SU-DHL-6 (cell line): ENCODE data around the gene LGALS8.

Experiments
- H2AFZ ChIP-seq: fragments of 200-600 bp; sonication (generic); 2 replicates; pipeline ENCODE4 v1.6.1; 2014; ENCODE audit warnings: low read depth, mild to moderate bottlenecking, moderate library complexity, mixed read lengths, antibody characterized with exemption, low read length; ENCODE audit not compliant: severe bottlenecking
- H3F3A ChIP-seq: fragments of 200-600 bp; shearing (Covaris generic); 2 replicates; pipeline ENCODE4 v1.6.0; 2016; ENCODE audit warnings: antibody characterized with exemption, mild to moderate bottlenecking; ENCODE audit not compliant: insufficient read depth
- H3K27ac ChIP-seq: fragments of 200-600 bp; sonication (generic); 2 replicates; pipeline ENCODE4 v1.5.1; 2016; ENCODE audit warnings: low read depth, mild to moderate bottlenecking, low read length, moderate library complexity, mixed read lengths
- H3K27me3 ChIP-seq: fragments of 200-600 bp; sonication (generic), shearing (Covaris generic); 2 replicates; pipeline ENCODE4 v1.6.0; 2014; ENCODE audit warnings: mild to moderate bottlenecking, low read length
- H3K36me3 ChIP-seq: fragments of 200-600 bp; sonication (generic); 2 replicates; pipeline ENCODE4 v1.6.1; 2014; ENCODE audit warnings: mild to moderate bottlenecking, low read length, mixed read lengths
- H3K4me2 ChIP-seq: fragments of 300-600, 200-600 bp; shearing (Covaris generic), sonication (generic); 2 replicates; pipeline ENCODE4 v1.6.0; 2014; ENCODE audit warnings: low read length, low read depth, mild to moderate bottlenecking; ENCODE audit not compliant: poor library complexity, severe bottlenecking
- H3K4me3 ChIP-seq: fragments of 200-600 bp; sonication (generic); 2 replicates; pipeline ENCODE4 v1.5.1; 2014; ENCODE audit warnings: antibody characterized with exemption, low read length, mild to moderate bottlenecking, mixed read lengths; ENCODE audit not compliant: insufficient read depth, poor library complexity, severe bottlenecking
- H3K79me2 ChIP-seq: fragments of 200-600 bp; sonication (generic); 2 replicates; pipeline ENCODE4 v1.6.1; 2014; ENCODE audit warnings: mild to moderate bottlenecking, low read length, moderate library complexity; ENCODE audit not compliant: insufficient read depth
- H3K9ac ChIP-seq: fragments of 200-600 bp; sonication (generic); 2 replicates; pipeline ENCODE4 v1.7.0; 2014; ENCODE audit warnings: mild to moderate bottlenecking, low read length
- H3K9me2 ChIP-seq: fragments of 200-600 bp; sonication (generic); replicated peaks from 2 replicates; pipeline ENCODE4 v1.6.1; 2014; ENCODE audit warnings: low read length; ENCODE audit not compliant: insufficient read depth
- H3K9me3 ChIP-seq: fragments of 200-600 bp; sonication (generic); 2 replicates; pipeline ENCODE4 v1.6.1; 2014; ENCODE audit warnings: low read length, mixed read lengths; ENCODE audit not compliant: insufficient read depth
- H4K20me1 ChIP-seq: fragments of 200-600 bp; sonication (generic); 2 replicates; pipeline ENCODE4 v1.6.1; 2014; ENCODE audit warnings: low read depth, mild to moderate bottlenecking, antibody characterized with exemption, low read length, moderate library complexity, mixed read lengths
- EZH2phosphoT487 ChIP-seq: fragments of 200-600 bp; sonication (generic), shearing (Covaris generic); conservative IDR thresholded peaks from 2 replicates; pipeline ENCODE4 v1.6.1; 2018; ENCODE audit warnings: mild to moderate bottlenecking, antibody characterized with exemption, low read length, moderate library complexity, mixed read lengths
- TF ChIP-seq, protein P1 (sequence below): fragments of 200-600 bp; sonication (generic); IDR thresholded peaks from one replicate; pipeline ENCODE4 v1.5.1; 2017; ENCODE audit warnings: antibody characterized with exemption, mild to moderate bottlenecking, low read length, moderate library complexity; ENCODE audit not compliant: insufficient read depth, poor library complexity, severe bottlenecking

Gene LGALS8

DNA sequence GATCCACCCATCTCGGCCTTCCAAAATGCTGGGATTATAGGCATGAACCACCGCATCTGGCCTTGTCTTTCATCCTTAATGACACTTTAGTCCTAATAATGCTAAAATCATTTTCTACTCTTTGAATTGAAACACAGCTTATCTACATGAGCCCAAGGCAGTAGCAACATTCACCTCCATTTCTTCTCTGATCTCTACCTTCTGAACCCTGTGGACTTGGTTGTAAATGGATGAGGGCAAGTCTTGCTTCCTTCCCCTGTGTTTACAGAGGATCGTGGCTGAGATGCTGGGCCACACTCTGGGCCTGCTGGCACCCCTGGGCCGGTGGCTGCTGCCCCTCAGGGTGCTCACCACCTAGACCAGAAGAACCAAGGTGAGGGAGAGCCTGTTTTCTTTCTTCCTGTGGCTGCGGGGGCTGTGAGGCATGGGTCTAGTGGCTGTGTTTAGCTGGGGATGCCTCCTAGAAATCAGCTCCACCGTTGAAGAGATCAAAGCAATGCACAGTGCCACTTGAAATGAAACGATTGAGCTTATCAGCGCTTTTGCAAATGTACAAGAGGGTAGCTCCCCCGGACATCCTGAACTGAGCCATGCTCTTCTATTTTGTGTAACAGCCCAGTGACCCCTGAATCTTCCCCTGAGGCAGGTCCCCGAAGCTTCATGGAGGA, 32.2 kb upstream of the LGALS8 start:
- Histone ChIP-seq H3K27me3 (no peaks in the 10 kb centered on the region), H3F3A (no peaks in the 10 kb centered on the region), H3K9me2 (no peaks in the 10 kb centered on the region), H3K9me3 (no peaks in the 10 kb centered on the region), H2AFZ (no peak overlapping the region), H3K27ac (no peak overlapping the region), H3K36me3 (no peaks in the 10 kb centered on the region), H3K4me3 (no peak overlapping the region), H3K4me2 (no peak overlapping the region), H4K20me1 (no peaks in the 10 kb centered on the region), H3K9ac (no peak overlapping the region), H3K79me2 (no peaks in the 10 kb centered on the region)
- TF ChIP-seq, protein P1, sequence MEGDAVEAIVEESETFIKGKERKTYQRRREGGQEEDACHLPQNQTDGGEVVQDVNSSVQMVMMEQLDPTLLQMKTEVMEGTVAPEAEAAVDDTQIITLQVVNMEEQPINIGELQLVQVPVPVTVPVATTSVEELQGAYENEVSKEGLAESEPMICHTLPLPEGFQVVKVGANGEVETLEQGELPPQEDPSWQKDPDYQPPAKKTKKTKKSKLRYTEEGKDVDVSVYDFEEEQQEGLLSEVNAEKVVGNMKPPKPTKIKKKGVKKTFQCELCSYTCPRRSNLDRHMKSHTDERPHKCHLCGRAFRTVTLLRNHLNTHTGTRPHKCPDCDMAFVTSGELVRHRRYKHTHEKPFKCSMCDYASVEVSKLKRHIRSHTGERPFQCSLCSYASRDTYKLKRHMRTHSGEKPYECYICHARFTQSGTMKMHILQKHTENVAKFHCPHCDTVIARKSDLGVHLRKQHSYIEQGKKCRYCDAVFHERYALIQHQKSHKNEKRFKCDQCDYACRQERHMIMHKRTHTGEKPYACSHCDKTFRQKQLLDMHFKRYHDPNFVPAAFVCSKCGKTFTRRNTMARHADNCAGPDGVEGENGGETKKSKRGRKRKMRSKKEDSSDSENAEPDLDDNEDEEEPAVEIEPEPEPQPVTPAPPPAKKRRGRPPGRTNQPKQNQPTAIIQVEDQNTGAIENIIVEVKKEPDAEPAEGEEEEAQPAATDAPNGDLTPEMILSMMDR: no peak
- TF ChIP-seq EZH2phosphoT487: no peak

DNA sequence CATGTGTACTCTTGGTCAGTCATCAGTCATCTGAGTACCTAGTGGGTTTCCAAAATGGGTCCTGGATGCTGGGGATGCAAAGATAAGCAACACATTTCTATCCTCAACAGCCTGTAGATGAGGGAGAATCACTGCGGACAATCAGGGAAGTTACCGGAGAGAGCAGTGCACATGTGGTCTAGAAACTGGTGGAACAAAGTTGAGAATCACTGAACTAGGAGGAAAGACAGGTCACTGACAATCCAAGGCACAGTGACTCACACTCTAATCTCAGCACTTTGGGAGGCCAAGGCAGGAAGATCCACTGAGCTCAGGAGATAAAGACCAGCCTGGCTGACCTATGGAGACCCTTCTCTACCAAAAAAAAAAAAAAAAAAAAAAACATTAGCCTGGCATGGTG, 31.4 kb upstream of the LGALS8 start:
- H3K4me3 ChIP-seq: no peak overlapping the region
- no peak overlapping the region for H3K27ac ChIP-seq
- no peaks in the 10 kb centered on the region for H3K9me2 ChIP-seq
- no peak overlapping the region for H3K9ac ChIP-seq
- no peaks in the 10 kb centered on the region for H3K27me3 ChIP-seq
- no peak overlapping the region for H3K4me2 ChIP-seq
- no peaks in the 10 kb centered on the region for H4K20me1 ChIP-seq
- no peaks in the 10 kb centered on the region for H3K79me2 ChIP-seq
- H2AFZ ChIP-seq: no peak overlapping the region
- no peak for TF ChIP-seq EZH2phosphoT487
- TF ChIP-seq, protein P1: no peak
- no peaks in the 10 kb centered on the region for H3K36me3 ChIP-seq
- no peaks in the 10 kb centered on the region for H3F3A ChIP-seq
- H3K9me3 ChIP-seq: no peaks in the 10 kb centered on the region

DNA sequence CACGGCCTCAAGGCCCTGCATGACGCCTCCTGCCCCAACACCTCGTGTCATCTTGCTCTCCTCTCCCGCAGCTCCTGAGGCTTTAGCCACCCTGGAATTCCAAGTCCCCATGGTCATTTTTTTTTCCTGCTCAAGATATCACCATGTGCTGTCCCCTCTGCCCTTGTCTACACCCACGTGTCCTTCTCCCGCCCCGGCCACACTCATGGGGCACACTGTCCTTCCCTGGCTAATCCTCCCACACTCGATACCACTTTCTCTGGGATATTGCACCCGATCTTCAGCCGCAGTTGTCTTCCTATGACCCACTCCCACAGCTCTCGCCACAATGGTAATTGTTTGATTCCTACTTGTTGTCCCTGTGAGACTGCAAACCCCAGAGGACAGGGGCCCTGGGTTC, 29.7 kb upstream of the LGALS8 start:
- no peak overlapping the region for H3K4me3 ChIP-seq
- H3K9me2 ChIP-seq: no peaks in the 10 kb centered on the region

More for the DNA sequence above, 29.7 kb upstream of the LGALS8 start:
- Histone ChIP-seq H4K20me1 (no peaks in the 10 kb centered on the region), H3K9ac (no peak overlapping the region), H3K79me2 (no peaks in the 10 kb centered on the region), H2AFZ (no peak overlapping the region), H3K27me3 (no peaks in the 10 kb centered on the region), H3K27ac (no peak overlapping the region), H3K4me2 (no peak overlapping the region), H3K9me3 (no peaks in the 10 kb centered on the region), H3F3A (no peaks in the 10 kb centered on the region), H3K36me3 (no peaks in the 10 kb centered on the region)
- no peak for TF ChIP-seq EZH2phosphoT487
- TF ChIP-seq, protein P1: no peak
